MM.1S (cell line): ENCODE results near the gene RGPD6.
"Not testable (repeated sequence)": the region's sequence is repeated elsewhere in the genome, so short reads cannot be mapped to it uniquely, and the experiment has no call there.

Experiments used
- DNase-seq: peaks from one replicate; pipeline ENCODE4 v3.0.0-alpha.2; 2015
- H2AFZ ChIP-seq: fragments of 300-600 bp; sonication (generic); 2 replicates; pipeline ENCODE4 v1.6.0; 2016; ENCODE audit warnings: antibody characterized with exemption, low read length
- H3F3A ChIP-seq: fragments of 300-600 bp; sonication (generic); 2 replicates; pipeline ENCODE4 v1.6.1; 2016; ENCODE audit warnings: mild to moderate bottlenecking, antibody characterized with exemption, low read length, moderate library complexity, mixed read lengths; ENCODE audit not compliant: insufficient read depth
- H3K27ac ChIP-seq: fragments of 300-600 bp; sonication (generic); 2 replicates; pipeline ENCODE4 v1.5.1; 2016; ENCODE audit warnings: mild to moderate bottlenecking, low read length
- H3K27me3 ChIP-seq: fragments of 300-600 bp; sonication (generic); replicated peaks from 2 replicates; pipeline ENCODE4 v1.6.0; 2016; ENCODE audit warnings: low read length; ENCODE audit not compliant: insufficient read depth
- H3K36me3 ChIP-seq: fragments of 300-600 bp; sonication (generic); replicated peaks from 2 replicates; pipeline ENCODE4 v1.6.1; 2016; ENCODE audit warnings: mild to moderate bottlenecking, low read length, mixed read lengths; ENCODE audit not compliant: insufficient read depth
- H3K4me1 ChIP-seq: fragments of 300-600 bp; sonication (generic); 2 replicates; pipeline ENCODE4 v1.6.1; 2016; ENCODE audit warnings: low read length, mixed read lengths
- H3K4me2 ChIP-seq: fragments of 300-600 bp; sonication (generic); 2 replicates; pipeline ENCODE4 v1.6.0; 2016; ENCODE audit warnings: low read depth, low read length
- H3K4me3 ChIP-seq: fragments of 300-600 bp; sonication (generic); 2 replicates; pipeline ENCODE4 v1.5.1; 2016; ENCODE audit warnings: low read length, mixed read lengths
- H3K79me2 ChIP-seq: fragments of 300-600 bp; sonication (generic); 2 replicates; pipeline ENCODE4 v1.6.1; 2016; ENCODE audit warnings: mixed run types, low read length, mixed read lengths
- H3K9ac ChIP-seq: fragments of 300-600 bp; sonication (generic); 2 replicates; pipeline ENCODE4 v1.6.1; 2016; ENCODE audit warnings: low read length, mixed read lengths
- H3K9me2 ChIP-seq: fragments of 300-600 bp; sonication (generic); replicated peaks from 2 replicates; pipeline ENCODE4 v1.6.1; 2016; ENCODE audit warnings: mild to moderate bottlenecking, low read length, mixed read lengths; ENCODE audit not compliant: insufficient read depth
- H3K9me3 ChIP-seq: fragments of 300-600 bp; sonication (generic); replicated peaks from 2 replicates; pipeline ENCODE4 v1.6.1; 2016; ENCODE audit warnings: mild to moderate bottlenecking, low read length, mixed read lengths; ENCODE audit not compliant: insufficient read depth
- H4K20me1 ChIP-seq: fragments of 300-600 bp; sonication (generic); 2 replicates; pipeline ENCODE4 v1.6.1; 2016; ENCODE audit warnings: mild to moderate bottlenecking, low read length, moderate library complexity, mixed read lengths; ENCODE audit not compliant: insufficient read depth

Gene RGPD6

DNA sequence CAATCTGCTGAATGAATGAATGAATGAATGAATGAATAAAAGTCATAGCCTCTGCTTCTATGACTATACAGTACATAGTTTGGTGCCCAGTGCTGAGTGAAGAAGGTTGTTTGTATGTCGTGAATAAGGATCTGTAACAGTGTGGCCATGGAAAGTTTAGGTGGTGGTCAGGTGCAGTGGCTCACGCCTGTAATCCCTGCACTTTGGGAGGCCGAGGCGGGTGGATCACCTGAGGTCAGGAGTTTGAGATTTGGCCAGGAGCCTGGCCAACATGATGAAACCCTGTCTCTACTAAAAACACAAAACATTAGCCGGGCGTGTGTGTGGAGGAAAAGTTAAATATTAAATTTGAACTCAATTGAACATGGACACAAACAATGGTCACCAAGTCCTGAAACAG, 100.1 kb downstream of the RGPD6 start:
- not testable (repeated sequence) for DNase-seq

DNA sequence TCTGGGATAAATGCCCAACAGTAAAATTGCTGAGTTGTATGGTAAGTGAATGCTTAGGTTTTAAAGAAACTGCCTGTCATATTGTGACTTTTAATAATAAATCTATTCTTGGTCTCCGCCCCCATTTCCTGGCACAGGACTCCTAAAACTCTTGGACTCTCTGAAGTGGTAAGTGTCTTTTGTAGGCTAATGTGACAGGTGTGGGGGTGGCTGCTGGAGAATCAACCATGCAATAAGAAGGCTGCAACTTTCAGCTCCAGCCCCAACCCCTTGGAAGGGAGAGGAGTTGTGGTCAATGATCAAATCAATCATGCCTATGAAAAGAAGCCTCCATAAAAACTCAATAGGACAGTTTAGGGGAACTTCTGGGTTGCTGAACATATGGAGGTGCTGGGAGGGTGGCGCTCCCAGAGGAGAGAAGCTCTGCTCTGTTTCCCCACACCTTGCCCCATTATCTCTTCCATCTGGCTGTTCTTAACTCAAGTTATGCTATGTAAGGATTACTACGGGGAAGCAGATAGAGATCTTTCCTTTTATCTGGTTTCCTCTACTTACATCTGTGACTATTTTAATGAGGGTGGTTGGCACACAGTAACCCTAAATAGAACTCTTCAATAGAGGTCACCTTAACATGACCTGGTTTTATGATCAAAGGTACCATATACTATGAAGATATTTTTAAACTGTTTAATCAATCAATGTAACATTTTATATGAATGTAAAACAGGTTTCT, 101.2 kb downstream of the RGPD6 start:
- not testable (repeated sequence) for H3K9me3 ChIP-seq, H3K9me2 ChIP-seq, H3K4me3 ChIP-seq, DNase-seq, H3K36me3 ChIP-seq, H4K20me1 ChIP-seq, H3K27me3 ChIP-seq, H3K4me2 ChIP-seq, H2AFZ ChIP-seq, H3K4me1 ChIP-seq, H3K9ac ChIP-seq, H3F3A ChIP-seq, H3K79me2 ChIP-seq, H3K27ac ChIP-seq

More for the DNA sequence above, 100.1 kb downstream of the RGPD6 start:
- H4K20me1 ChIP-seq, H2AFZ ChIP-seq, H3K9me2 ChIP-seq, H3F3A ChIP-seq, H3K4me1 ChIP-seq, H3K36me3 ChIP-seq, H3K27ac ChIP-seq, H3K9ac ChIP-seq, H3K9me3 ChIP-seq, H3K4me3 ChIP-seq, H3K79me2 ChIP-seq, H3K4me2 ChIP-seq, H3K27me3 ChIP-seq: not testable (repeated sequence)

DNA sequence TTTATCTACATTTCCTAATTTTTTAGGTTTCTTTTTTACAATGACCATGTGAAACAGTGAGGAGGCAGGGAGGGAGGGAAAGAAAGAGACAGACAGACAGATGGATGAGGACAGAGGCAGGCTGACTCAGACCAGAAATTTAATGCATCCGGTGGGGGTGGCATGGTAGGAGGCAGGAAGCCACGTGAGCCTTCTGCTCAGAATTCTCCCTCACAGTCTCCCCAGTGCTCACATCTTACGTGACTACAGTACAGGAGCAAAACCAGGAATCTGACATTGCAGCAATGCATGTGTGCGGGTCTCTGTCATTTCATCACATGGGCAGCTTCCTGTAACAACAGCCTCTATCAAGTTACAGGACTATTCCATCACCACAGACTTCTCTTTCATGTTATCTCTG, 102.1 kb downstream of the RGPD6 start:
- not testable (repeated sequence) for H4K20me1 ChIP-seq, H3K27ac ChIP-seq, H3K9me3 ChIP-seq, H3K9ac ChIP-seq, H3K79me2 ChIP-seq, H3F3A ChIP-seq, H3K4me2 ChIP-seq, H3K27me3 ChIP-seq, H3K4me3 ChIP-seq, DNase-seq, H3K9me2 ChIP-seq, H3K36me3 ChIP-seq, H3K4me1 ChIP-seq, H2AFZ ChIP-seq

DNA sequence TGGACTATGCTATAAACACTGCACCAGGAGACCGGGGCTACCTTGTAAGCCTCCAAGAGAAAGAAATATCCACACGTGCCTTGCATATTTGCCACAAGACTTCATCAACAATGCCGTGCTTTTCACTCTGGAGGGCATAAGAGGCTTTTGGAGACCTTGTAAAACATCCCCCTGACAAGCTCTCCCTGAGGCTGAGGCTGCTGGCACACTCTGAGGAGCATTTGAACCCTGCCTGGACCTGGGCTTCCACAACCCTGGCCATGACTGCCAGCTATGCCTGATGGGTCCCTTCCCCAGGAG, 104.0 kb downstream of the RGPD6 start:
- H3F3A ChIP-seq, DNase-seq, H3K9me3 ChIP-seq, H3K27ac ChIP-seq, H3K9me2 ChIP-seq, H3K4me3 ChIP-seq, H3K36me3 ChIP-seq, H3K9ac ChIP-seq, H2AFZ ChIP-seq, H3K27me3 ChIP-seq, H3K79me2 ChIP-seq, H3K4me1 ChIP-seq, H4K20me1 ChIP-seq, H3K4me2 ChIP-seq: not testable (repeated sequence)

DNA sequence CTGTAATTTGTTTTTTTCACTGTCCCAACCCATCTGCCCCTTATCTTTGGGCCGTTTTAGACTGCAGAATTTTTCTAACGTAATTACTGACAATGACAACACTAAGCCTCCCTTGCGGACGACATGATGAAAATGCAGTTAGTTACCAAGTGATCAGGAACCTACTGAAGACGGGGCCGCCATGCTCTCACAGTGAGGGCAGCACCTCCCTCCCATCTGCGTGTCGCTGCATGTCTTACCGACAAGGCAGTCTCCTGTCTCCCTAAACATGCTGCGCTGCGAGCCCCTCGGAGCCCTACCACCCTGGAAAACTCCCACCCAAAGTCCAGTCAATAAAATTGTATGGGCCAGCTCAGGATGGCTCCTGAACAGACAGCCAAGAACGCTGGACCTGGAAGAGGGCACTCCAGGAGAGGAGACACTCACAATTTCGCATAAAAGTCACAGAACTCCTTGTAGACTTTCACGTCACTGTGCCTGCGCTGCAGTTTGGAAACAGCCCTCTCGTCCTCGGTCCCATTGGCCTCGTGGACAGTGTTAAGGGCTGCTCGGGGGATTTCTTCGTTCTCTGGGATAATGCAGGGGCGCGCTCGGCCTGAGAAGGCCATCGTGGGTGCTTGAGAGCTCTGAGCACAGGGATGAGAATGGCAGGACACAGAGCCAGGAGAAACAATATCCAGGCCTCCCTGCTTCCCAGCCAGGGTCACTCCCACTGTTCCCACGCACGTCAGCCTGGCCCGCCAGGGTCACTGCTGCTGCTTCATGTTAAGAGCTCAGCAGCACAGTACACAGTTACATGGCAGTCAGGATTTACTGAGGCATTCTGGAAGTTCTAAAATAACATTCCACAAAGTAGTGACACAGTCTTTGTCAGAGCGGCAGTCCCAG, 104.6 kb downstream of the RGPD6 start, which contains the start of gene LIMS4:
Gene LIMS4, minus strand, starts transcription at position 646 of the 888 bp plus-strand sequence. Its CDS starts 38 bp downstream, at position 608.
- not testable (repeated sequence) for H3F3A ChIP-seq, H3K9me2 ChIP-seq, H2AFZ ChIP-seq, H4K20me1 ChIP-seq, H3K36me3 ChIP-seq, H3K79me2 ChIP-seq, H3K4me1 ChIP-seq, H3K9me3 ChIP-seq, H3K4me3 ChIP-seq, H3K9ac ChIP-seq, H3K27ac ChIP-seq, H3K27me3 ChIP-seq, DNase-seq, H3K4me2 ChIP-seq

DNA sequence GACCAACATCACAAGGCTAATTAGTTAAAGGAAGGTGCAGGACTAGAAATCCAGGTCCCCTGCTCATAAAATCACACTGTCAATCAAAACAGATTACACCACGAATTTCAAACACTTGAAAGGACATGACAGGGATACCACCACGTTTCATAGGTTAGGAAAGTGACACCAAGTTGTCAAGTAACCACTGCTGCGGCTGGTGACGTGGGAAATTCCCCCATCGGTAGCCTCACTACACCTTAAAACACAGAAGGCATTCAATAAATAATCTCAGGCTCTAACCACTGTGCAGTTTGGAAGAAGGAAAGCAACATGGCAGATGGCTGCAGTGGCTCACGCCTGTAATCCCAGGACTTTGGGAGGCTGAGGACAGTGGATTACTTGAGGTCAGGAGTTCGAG, 108.1 kb downstream of the RGPD6 start:
- not testable (repeated sequence) for H3K9me2 ChIP-seq, H4K20me1 ChIP-seq, H3K9ac ChIP-seq, H2AFZ ChIP-seq, H3K27me3 ChIP-seq, H3K4me2 ChIP-seq, H3K9me3 ChIP-seq, H3K27ac ChIP-seq, H3K79me2 ChIP-seq, H3F3A ChIP-seq, H3K36me3 ChIP-seq, H3K4me1 ChIP-seq, DNase-seq, H3K4me3 ChIP-seq

DNA sequence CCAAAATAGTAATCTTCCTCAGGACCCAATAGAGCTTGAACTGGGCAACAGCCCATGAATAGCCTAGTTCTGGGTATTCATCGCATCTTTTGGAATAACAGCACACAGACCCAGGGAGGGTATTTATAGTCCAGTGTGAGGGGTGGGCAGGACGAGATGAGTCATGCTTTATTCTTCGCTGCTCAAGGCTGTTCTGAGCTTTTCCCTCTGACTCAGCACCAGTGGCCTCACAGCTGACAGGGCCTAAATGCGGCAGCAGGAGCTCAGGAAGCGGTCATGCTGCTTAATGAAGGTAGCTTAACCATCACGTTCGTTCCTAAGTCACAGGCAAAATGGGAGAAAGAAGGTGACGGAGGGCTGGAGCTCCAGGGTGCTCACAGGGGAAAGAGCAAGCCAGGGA, 111.7 kb downstream of the RGPD6 start:
- H3K9me2 ChIP-seq, H3K9ac ChIP-seq, H2AFZ ChIP-seq, H3K36me3 ChIP-seq, H3K4me1 ChIP-seq, H3K9me3 ChIP-seq, H4K20me1 ChIP-seq, H3F3A ChIP-seq, H3K4me2 ChIP-seq, H3K4me3 ChIP-seq, H3K79me2 ChIP-seq, H3K27ac ChIP-seq, DNase-seq, H3K27me3 ChIP-seq: not testable (repeated sequence)
